ENCODE data around the gene DNAJC1.

- TF ChIP-seq CTCF (IDR thresholded peaks at IDR 0.05) (no peak), POLR2A (IDR thresholded peaks at IDR 0.05) (no peak)
These were observed 112.1 kb downstream of the DNAJC1 start for GRCh38 chr10:21891439-21891838.
